CD14-positive monocyte (primary cell): ENCODE data around the gene PHF21B. TPM values are rescaled to one million over a fixed set of nuclear protein-coding genes. Genes with fewer than 3 reads are reported as not detected.

Experiments used
- DNase-seq, 3 donors: peaks; one replicate each; pipeline ENCODE4 v3.0.0-alpha.2; 2011 to 2022
- H2AFZ ChIP-seq: 2 replicates; pipeline ENCODE4 v1.6.0; 2012; ENCODE audit warnings: mild to moderate bottlenecking, low read depth, low read length, inconsistent platforms; ENCODE audit not compliant: insufficient read depth, poor library complexity, severe bottlenecking
- H3K27ac ChIP-seq, 2 donors: 1 replicate in 1 of 2; 2 replicates in 1 of 2; pipeline ENCODE4 v1.5.1; 2012 to 2013; ENCODE audit warnings: low read length in 2 of 2, control low read depth in 1 of 2, inconsistent platforms in 1 of 2, low read depth in 1 of 2, mild to moderate bottlenecking in 1 of 2
- H3K27me3 ChIP-seq, 2 donors: one replicate each; pipeline versions ENCODE4 v1.6.0 to v1.6.1; 2011 to 2013; ENCODE audit warnings: low read length in 2 of 2; ENCODE audit not compliant: control insufficient read depth in 2 of 2, insufficient read depth in 2 of 2
- H3K36me3 ChIP-seq, 2 donors: replicated peaks in 1 of 2; 1 replicate in 1 of 2; 2 replicates in 1 of 2; pipeline versions ENCODE4 v1.5.1 to v1.6.1; 2012 to 2013; ENCODE audit warnings: low read length in 2 of 2, control low read depth in 1 of 2, inconsistent platforms in 1 of 2, mild to moderate bottlenecking in 1 of 2; ENCODE audit not compliant: insufficient read depth in 2 of 2, control insufficient read depth in 1 of 2
- H3K4me1 ChIP-seq, 2 donors: 1 replicate in 1 of 2; 2 replicates in 1 of 2; pipeline versions ENCODE4 v1.5.1 to v1.6.1; 2012 to 2013; ENCODE audit warnings: low read length in 2 of 2, control low read depth in 1 of 2, inconsistent platforms in 1 of 2, mild to moderate bottlenecking in 1 of 2, moderate library complexity in 1 of 2; ENCODE audit not compliant: insufficient read depth in 2 of 2, control insufficient read depth in 1 of 2
- H3K4me2 ChIP-seq: replicated peaks from 2 replicates; pipeline ENCODE3; 2012; ENCODE audit warnings: low read length, moderate library complexity, mild to moderate bottlenecking; ENCODE audit not compliant: poor library complexity, severe bottlenecking; ENCODE audit errors: extremely low read depth
- H3K4me3 ChIP-seq, 3 experiments: fragments of 200-600 bp in 1 of 3; sonication (generic) in 1 of 3; replicated peaks in 1 of 3; 1 replicate in 2 of 3; 2 replicates in 1 of 3; pipeline ENCODE4 v1.5.1; 2011 to 2013; ENCODE audit warnings: low read length in 3 of 3, mild to moderate bottlenecking in 3 of 3, control low read depth in 2 of 3, low read depth in 2 of 3, inconsistent platforms in 1 of 3, moderate library complexity in 1 of 3
- H3K79me2 ChIP-seq: 2 replicates; pipeline ENCODE4 v1.6.0; 2012; ENCODE audit warnings: mild to moderate bottlenecking, control low read depth, inconsistent platforms, low read length, moderate library complexity; ENCODE audit not compliant: insufficient read depth
- H3K9ac ChIP-seq: 2 replicates; pipeline ENCODE4 v1.6.0; 2017; ENCODE audit warnings: low read length, mild to moderate bottlenecking; ENCODE audit not compliant: insufficient read depth, poor library complexity, severe bottlenecking
- H3K9me3 ChIP-seq, 2 donors: replicated peaks in 1 of 2; 1 replicate in 1 of 2; 2 replicates in 1 of 2; pipeline versions ENCODE4 v1.5.1 to v1.6.1; 2012 to 2013; ENCODE audit warnings: low read length in 2 of 2, control low read depth in 1 of 2; ENCODE audit not compliant: control insufficient read depth in 1 of 2, insufficient read depth in 1 of 2
- H4K20me1 ChIP-seq: 2 replicates; pipeline ENCODE4 v1.6.0; 2012; ENCODE audit warnings: mild to moderate bottlenecking, low read length, control low read depth, moderate library complexity; ENCODE audit not compliant: insufficient read depth
- H3K27ac Mint-ChIP-seq, 7 donors: one replicate each; pipeline ENCODE4 v1.8.0; 2020; ENCODE audit warnings: mild to moderate bottlenecking in 7 of 7, mixed read lengths in 7 of 7, moderate library complexity in 6 of 7, inconsistent platforms in 2 of 7
- H3K27me3 Mint-ChIP-seq, 3 donors: one replicate each; pipeline ENCODE4 v1.8.0; 2021 to 2022; ENCODE audit warnings: low read depth in 3 of 3, mild to moderate bottlenecking in 3 of 3, mixed read lengths in 3 of 3, moderate library complexity in 3 of 3, inconsistent platforms in 1 of 3
- H3K36me3 Mint-ChIP-seq, 2 donors: one replicate each; pipeline ENCODE4 v1.8.0; 2020; ENCODE audit warnings: mixed read lengths in 2 of 2, inconsistent platforms in 1 of 2, mild to moderate bottlenecking in 1 of 2
- H3K4me1 Mint-ChIP-seq: one replicate; pipeline ENCODE4 v1.8.0; 2020; ENCODE audit warnings: mild to moderate bottlenecking, mixed read lengths
- H3K4me3 Mint-ChIP-seq, 2 donors: one replicate each; pipeline ENCODE4 v1.8.0; 2020; ENCODE audit warnings: mild to moderate bottlenecking in 2 of 2, mixed read lengths in 2 of 2, moderate library complexity in 1 of 2
- H3K9me3 Mint-ChIP-seq, 7 donors: one replicate each; pipeline ENCODE4 v1.8.0; 2020 to 2022; ENCODE audit warnings: mixed read lengths in 7 of 7, mild to moderate bottlenecking in 6 of 7, moderate library complexity in 6 of 7, inconsistent platforms in 2 of 7
- CTCF ChIP-seq: fragments of 200-600 bp; IDR thresholded peaks from one replicate; pipeline ENCODE4 v1.8.0; 2022; ENCODE audit warnings: antibody characterized with exemption, mild to moderate bottlenecking
- WGBS: methylation state at CpG from one replicate; pipeline ENCODE4 v1.1.5; 2013; ENCODE audit warnings: missing lambda C conversion rate; ENCODE audit not compliant: insufficient coverage; 5-methylcytosine and 5-hydroxymethylcytosine counted together
- intact Hi-C, 2 donors: fragments of 100-400 bp; cut with micrococcal nuclease; formaldehyde crosslinking; loops; one replicate each; pipeline versions ENCODE4 v1.15.0 to v1.15.1; 2023
- polyA plus RNA-seq, 3 donors: library from polyadenylated mRNA; depleted of rRNA in 1 of 3; unstranded in 2 of 3; stranded (reverse) in 1 of 3; fragments of 300-500 nt in 2 of 3; fragments of >200 nt in 1 of 3; fragmentation: Illumina TruSeq in 2 of 3; gene quantifications; 1 replicate in 2 of 3; 2 replicates in 1 of 3; pipeline ENCODE4 v1.2.3, GENCODE V29; 2012 to 2021

Gene PHF21B
- polyA plus RNA-seq, 3 donors: not detected

GRCh38 chr22:44982445-44982844, 27.4 kb downstream of the PHF21B start:
- Mint-ChIP-seq H3K4me1 (no peaks in the 10 kb centered on the region), H3K27me3 (peaks cover 3 to 4% (median 4%) of the 10 kb centered on the region in 3 donors), H3K4me3 (no peak overlapping the region), H3K27ac (no peak overlapping the region), H3K36me3 (no peaks in the 10 kb centered on the region), H3K9me3 (peaks cover 0 to 12% (median 6%) of the 10 kb centered on the region in 7 donors)
- DNase-seq: no peak
- H3K36me3 ChIP-seq: no peaks in the 10 kb centered on the region
- H3K79me2 ChIP-seq: no peaks in the 10 kb centered on the region
- H3K27me3 ChIP-seq: no peaks in the 10 kb centered on the region
- no peaks in the 10 kb centered on the region for H3K4me1 ChIP-seq
- intact Hi-C loops: no loop called here
- no peak overlapping the region for H3K9ac ChIP-seq
- TF ChIP-seq CTCF: no peak
- H3K27ac ChIP-seq: no peak overlapping the region
- H2AFZ ChIP-seq: no peak overlapping the region
- H4K20me1 ChIP-seq: no peaks in the 10 kb centered on the region
- H3K4me3 ChIP-seq: no peak overlapping the region
- H3K4me2 ChIP-seq: no peak overlapping the region
- peaks cover 0 to 3% of the 10 kb centered on the region in 2 donors for H3K9me3 ChIP-seq
- 82% methylated on average over 5 of the region's 9 CpGs for WGBS

GRCh38 chr22:44981857-44982256, 27.9 kb downstream of the PHF21B start:
- Mint-ChIP-seq H3K36me3 (no peaks in the 10 kb centered on the region), H3K4me1 (no peaks in the 10 kb centered on the region), H3K27ac (no peak overlapping the region), H3K4me3 (no peak overlapping the region), H3K9me3 (peaks cover 0 to 12% (median 6%) of the 10 kb centered on the region in 7 donors), H3K27me3 (peaks cover 3 to 7% (median 4%) of the 10 kb centered on the region in 3 donors)
- Histone ChIP-seq H3K4me1 (no peaks in the 10 kb centered on the region), H2AFZ (no peak overlapping the region), H3K4me2 (no peak overlapping the region), H3K9me3 (peaks cover 0 to 3% of the 10 kb centered on the region in 2 donors), H3K4me3 (no peak overlapping the region), H3K36me3 (no peaks in the 10 kb centered on the region), H3K27ac (no peak overlapping the region), H3K9ac (no peak overlapping the region), H3K27me3 (no peaks in the 10 kb centered on the region), H4K20me1 (no peaks in the 10 kb centered on the region), H3K79me2 (no peaks in the 10 kb centered on the region)
- TF ChIP-seq CTCF: no peak
- no peak for DNase-seq
- WGBS: 91% methylated on average over 10 of the region's 11 CpGs
- intact Hi-C loops: no loop called here
